ENCODE measurements around the gene ATP13A3.

DNA sequence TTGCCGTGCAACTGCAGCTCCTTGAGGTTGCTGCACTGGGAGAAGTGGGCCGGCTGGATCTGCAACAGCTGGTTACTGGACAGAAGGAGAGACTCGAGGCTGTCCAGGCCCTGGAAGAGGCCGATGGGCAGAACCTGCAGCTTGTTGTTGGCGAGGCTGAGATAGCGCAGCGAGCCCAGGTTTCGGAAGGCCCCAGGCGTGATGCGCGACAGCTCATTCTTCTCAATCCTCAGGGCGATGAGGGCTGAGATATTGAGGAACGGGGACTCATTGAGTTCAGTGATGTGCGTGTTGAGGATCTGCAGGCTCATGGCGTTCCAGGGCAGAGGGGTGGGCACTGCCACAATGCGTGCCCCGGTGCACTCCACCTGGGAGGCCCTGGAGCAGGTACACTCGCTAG, 126.2 kb downstream of the ATP13A3 start:
- TF ChIP-seq, protein P1, sequence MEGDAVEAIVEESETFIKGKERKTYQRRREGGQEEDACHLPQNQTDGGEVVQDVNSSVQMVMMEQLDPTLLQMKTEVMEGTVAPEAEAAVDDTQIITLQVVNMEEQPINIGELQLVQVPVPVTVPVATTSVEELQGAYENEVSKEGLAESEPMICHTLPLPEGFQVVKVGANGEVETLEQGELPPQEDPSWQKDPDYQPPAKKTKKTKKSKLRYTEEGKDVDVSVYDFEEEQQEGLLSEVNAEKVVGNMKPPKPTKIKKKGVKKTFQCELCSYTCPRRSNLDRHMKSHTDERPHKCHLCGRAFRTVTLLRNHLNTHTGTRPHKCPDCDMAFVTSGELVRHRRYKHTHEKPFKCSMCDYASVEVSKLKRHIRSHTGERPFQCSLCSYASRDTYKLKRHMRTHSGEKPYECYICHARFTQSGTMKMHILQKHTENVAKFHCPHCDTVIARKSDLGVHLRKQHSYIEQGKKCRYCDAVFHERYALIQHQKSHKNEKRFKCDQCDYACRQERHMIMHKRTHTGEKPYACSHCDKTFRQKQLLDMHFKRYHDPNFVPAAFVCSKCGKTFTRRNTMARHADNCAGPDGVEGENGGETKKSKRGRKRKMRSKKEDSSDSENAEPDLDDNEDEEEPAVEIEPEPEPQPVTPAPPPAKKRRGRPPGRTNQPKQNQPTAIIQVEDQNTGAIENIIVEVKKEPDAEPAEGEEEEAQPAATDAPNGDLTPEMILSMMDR (conservative IDR thresholded peaks at IDR 0.05; ENCODE audit: low read depth, low read length): no peak
- no peak for TF ChIP-seq EZH2 (IDR thresholded peaks at IDR 0.05; ENCODE audit: borderline replicate concordance, low read depth, low read length, poor library complexity, severe bottlenecking)
